ENCODE measurements around the gene NR3C1.

GRCh38 chr5:143374496-143375217 lies 28.8 kb downstream of the NR3C1 start:
- TF ChIP-seq CTCF (IDR thresholded peaks at IDR 0.05) = no peak
- TF ChIP-seq POLR2A (IDR thresholded peaks at IDR 0.05) = no peak

Measured in right lobe of liver (tissue), 4 donors.